Jurkat, Clone E6-1 (cell line): Measurements from ENCODE around the gene SPECC1L.

Experiments used
- DNase-seq: peaks from one replicate; pipeline ENCODE4 v3.0.0-alpha.2; 2011; ENCODE audit warnings: low read depth, low spot score
- H3K4me3 ChIP-seq: 2 replicates; pipeline ENCODE4 v1.5.1; 2011; ENCODE audit warnings: mild to moderate bottlenecking, low read length, control low read depth, moderate library complexity

Gene SPECC1L

DNA sequence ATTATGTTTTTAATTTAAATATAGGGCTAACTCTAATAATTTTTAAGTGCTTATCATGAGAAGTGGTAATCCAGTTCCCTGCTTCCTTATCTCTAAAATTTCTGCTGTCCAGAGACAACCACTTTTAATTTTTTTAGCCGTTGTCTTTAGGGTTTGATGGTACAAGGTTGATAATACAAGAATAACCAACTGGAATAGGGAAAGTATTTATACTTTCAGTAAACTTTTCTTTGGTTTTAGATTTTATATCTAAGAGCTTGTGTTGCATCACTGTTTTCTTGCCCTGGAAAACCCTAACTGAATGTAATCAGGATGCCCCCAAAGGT lies 110.2 kb downstream of the SPECC1L start:
- DNase-seq = no peak
- H3K4me3 ChIP-seq = no peak overlapping the region

GRCh38 chr22:24383061-24383460 lies 112.4 kb downstream of the SPECC1L start:
- H3K4me3 ChIP-seq = no peak overlapping the region
- DNase-seq = no peak

- DNase-seq = no peak
- no peak overlapping the region for H3K4me3 ChIP-seq
These were observed 113.5 kb downstream of the SPECC1L start for GRCh38 chr22:24384131-24384530.

GRCh38 chr22:24386937-24387471 lies 116.4 kb downstream of the SPECC1L start:
- H3K4me3 ChIP-seq = no peak overlapping the region
- no peak for DNase-seq

DNA sequence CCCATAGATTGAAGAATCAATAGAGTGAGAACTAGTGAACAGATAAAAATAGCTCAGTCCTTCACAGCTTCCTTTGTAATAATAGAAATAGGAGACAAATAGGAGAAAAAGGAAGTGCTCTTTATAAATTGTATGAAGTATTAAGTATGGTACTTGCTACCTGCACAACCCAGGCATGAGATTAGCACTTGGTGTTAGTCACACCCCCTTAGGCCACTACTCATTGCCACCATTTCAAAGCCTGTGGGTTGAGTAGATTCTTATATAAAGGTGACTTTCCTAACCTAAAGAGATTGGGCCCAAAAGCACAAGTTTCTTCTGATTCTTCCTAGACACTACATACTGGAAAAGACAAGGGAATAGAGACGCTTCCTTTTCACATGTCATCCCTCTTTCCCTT lies 119.0 kb downstream of the SPECC1L start:
- DNase-seq = no peak
- no peak overlapping the region for H3K4me3 ChIP-seq

DNA sequence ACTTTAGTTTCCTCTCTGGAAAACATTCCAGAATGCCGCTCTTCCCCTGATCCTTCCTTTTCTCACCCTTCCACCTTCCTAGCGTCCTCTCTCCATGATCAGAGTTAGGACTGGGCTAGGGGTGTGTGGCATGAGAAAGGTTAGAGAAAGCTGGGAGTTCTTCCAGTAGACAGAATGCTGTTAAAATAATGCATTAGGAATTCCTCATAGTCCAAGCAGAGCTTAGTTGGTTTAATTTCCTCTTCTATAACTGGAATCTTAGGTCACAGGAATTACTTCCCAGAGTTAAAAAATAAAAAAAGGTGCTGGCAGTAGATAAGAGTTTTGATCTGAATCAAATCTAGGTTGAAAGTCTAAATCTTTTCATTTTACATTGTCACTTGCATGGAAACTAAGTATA lies 119.5 kb downstream of the SPECC1L start:
- no peak for DNase-seq
- H3K4me3 ChIP-seq = no peak overlapping the region

DNA sequence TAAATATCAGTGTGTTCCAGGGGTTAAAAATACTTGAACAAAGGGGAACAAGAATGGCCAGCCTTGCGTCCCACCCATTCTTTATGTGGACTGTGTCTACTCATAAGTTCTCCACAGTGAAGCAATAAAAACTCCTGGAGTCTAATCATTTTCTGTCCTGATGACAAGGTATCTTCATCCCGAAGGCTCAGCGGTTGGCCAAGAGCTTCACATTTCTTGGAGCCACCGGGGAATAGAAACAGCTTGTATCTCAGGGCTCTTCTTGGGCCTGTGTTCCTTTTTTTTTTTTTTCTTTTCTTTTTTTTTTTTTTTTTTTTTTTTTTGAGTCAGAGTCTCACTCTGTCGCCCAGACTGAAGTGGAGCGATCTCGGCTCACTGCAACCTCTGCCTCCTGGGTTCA lies 119.9 kb downstream of the SPECC1L start:
- DNase-seq = no peak
- H3K4me3 ChIP-seq = no peak overlapping the region

DNA sequence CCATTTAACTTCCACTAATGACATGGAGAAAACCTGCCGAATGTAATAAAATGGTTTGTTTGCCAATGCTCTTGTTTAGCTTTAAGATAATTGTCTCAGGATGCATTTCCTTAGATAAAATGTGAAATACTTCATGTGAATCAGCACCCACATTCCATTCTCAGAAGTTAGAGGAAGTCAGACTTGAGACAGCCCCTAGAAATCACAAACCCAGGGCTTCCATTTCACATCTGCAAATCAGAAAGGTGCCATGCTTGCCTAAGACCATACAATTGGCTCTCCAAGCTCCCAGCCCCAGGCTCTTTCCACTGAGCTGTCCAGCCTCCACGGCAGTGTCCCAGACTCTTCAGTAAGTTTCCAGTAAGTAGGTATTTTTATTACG lies 121.2 kb downstream of the SPECC1L start:
- DNase-seq = no peak

GRCh38 chr22:24392218-24392931 lies 121.7 kb downstream of the SPECC1L start:
- H3K4me3 ChIP-seq = no peak overlapping the region
- no peak for DNase-seq

More for the DNA sequence above, 121.2 kb downstream of the SPECC1L start:
- H3K4me3 ChIP-seq = no peak overlapping the region

- no peak overlapping the region for H3K4me3 ChIP-seq
- no peak for DNase-seq
These were observed 122.5 kb downstream of the SPECC1L start for GRCh38 chr22:24393012-24393559.

GRCh38 chr22:24393848-24394247 lies 123.2 kb downstream of the SPECC1L start:
- H3K4me3 ChIP-seq = no peak overlapping the region
- no peak for DNase-seq

GRCh38 chr22:24394254-24394653 lies 123.6 kb downstream of the SPECC1L start:
- no peak for DNase-seq
- no peak overlapping the region for H3K4me3 ChIP-seq

GRCh38 chr22:24398409-24398808 lies 127.8 kb downstream of the SPECC1L start:
- no peak for DNase-seq
- H3K4me3 ChIP-seq = no peak overlapping the region

- no peak overlapping the region for H3K4me3 ChIP-seq
- DNase-seq = no peak
These were observed 129.5 kb downstream of the SPECC1L start for GRCh38 chr22:24400034-24400725.

- no peak overlapping the region for H3K4me3 ChIP-seq
- no peak for DNase-seq
These were observed 130.3 kb downstream of the SPECC1L start for GRCh38 chr22:24400726-24401596.

- no peak for DNase-seq
- no peak overlapping the region for H3K4me3 ChIP-seq
These were observed 131.3 kb downstream of the SPECC1L start for GRCh38 chr22:24401931-24402367.

GRCh38 chr22:24402460-24403192 lies 132.0 kb downstream of the SPECC1L start:
- no peak overlapping the region for H3K4me3 ChIP-seq
- no peak for DNase-seq

DNA sequence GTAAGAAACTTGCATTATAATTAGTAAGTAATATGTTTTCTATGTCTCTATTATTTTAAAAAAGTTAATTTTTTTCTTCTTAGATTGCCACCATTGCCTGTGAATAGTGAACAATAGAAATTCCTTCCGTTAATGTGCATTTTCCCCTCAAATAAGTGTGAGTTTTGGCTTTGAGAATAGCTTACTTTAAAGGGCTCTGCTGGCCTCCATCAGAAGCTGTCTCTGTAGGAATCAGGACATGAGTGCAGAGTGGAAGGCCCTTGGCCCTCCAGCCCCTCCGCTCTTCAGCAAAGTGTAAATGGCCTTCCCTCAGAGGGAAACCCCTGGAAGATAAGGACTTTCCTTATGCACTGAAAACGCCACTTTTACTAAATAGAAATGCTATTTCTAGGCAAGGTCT lies 132.7 kb downstream of the SPECC1L start:
- no peak overlapping the region for H3K4me3 ChIP-seq
- DNase-seq = no peak
